Mesodermal cell (in vitro differentiated cells): ENCODE results near the gene PCDH9.

ENCODE experiments used
- H3K27ac ChIP-seq: 2 replicates; pipeline ENCODE4 v1.7.0; 2013; ENCODE audit warnings: mild to moderate bottlenecking, low read depth, low read length, moderate library complexity; ENCODE audit not compliant: severe bottlenecking
- H3K36me3 ChIP-seq: 2 replicates; pipeline ENCODE4 v1.7.1; 2013; ENCODE audit warnings: mild to moderate bottlenecking, low read length, moderate library complexity; ENCODE audit not compliant: control insufficient read depth, insufficient read depth
- H3K4me1 ChIP-seq: one replicate; pipeline ENCODE4 v1.7.1; 2013; ENCODE audit warnings: mild to moderate bottlenecking, low read length; ENCODE audit not compliant: insufficient read depth, control insufficient read depth, poor library complexity, severe bottlenecking
- H3K4me3 ChIP-seq: 2 replicates; pipeline ENCODE4 v1.7.0; 2013; ENCODE audit warnings: low read length, control low read depth, mild to moderate bottlenecking; ENCODE audit not compliant: insufficient read depth, poor library complexity, severe bottlenecking; ENCODE audit errors: extremely low read depth
- H3K9me3 ChIP-seq: 2 replicates; pipeline ENCODE4 v1.7.1; 2013; ENCODE audit warnings: mild to moderate bottlenecking, low read length, moderate library complexity; ENCODE audit not compliant: control insufficient read depth
- WGBS, 2 experiments: methylation state at CpG; one replicate each; pipeline ENCODE4 v1.1.5; 2013; ENCODE audit warnings: missing lambda C conversion rate in 2 of 2; ENCODE audit not compliant: insufficient coverage in 2 of 2; 5-methylcytosine and 5-hydroxymethylcytosine counted together

The PCDH9 gene

GRCh38 chr13:66952507-66952906 lies 277.6 kb downstream of the PCDH9 start:
- Histone ChIP-seq H3K36me3 (no peaks in the 10 kb centered on the region), H3K9me3 (no peaks in the 10 kb centered on the region), H3K4me1 (peaks cover 3% of the 10 kb centered on the region), H3K4me3 (no peak overlapping the region), H3K27ac (no peak overlapping the region)
- 77 to 97% methylated on average over 3 to 4 of the region's 4 CpGs for WGBS, 2 experiments

- H3K4me1 ChIP-seq = peaks cover 3% of the 10 kb centered on the region
- no peak overlapping the region for H3K4me3 ChIP-seq
- H3K36me3 ChIP-seq = no peaks in the 10 kb centered on the region
- H3K9me3 ChIP-seq = no peaks in the 10 kb centered on the region
- H3K27ac ChIP-seq = no peak overlapping the region
- WGBS, 2 experiments = no CpG with 5 or more reads among the region's 2 CpGs
These were observed 278.7 kb downstream of the PCDH9 start for GRCh38 chr13:66951426-66951825.

GRCh38 chr13:66950666-66951065 lies 279.5 kb downstream of the PCDH9 start:
- H3K9me3 ChIP-seq = no peaks in the 10 kb centered on the region
- H3K4me1 ChIP-seq = peaks cover 3% of the 10 kb centered on the region
- H3K27ac ChIP-seq = no peak overlapping the region
- no peak overlapping the region for H3K4me3 ChIP-seq
- H3K36me3 ChIP-seq = no peaks in the 10 kb centered on the region

GRCh38 chr13:66948910-66949309 lies 281.2 kb downstream of the PCDH9 start:
- Histone ChIP-seq H3K4me3 (no peak overlapping the region), H3K36me3 (no peaks in the 10 kb centered on the region), H3K4me1 (peaks cover 3% of the 10 kb centered on the region), H3K9me3 (no peaks in the 10 kb centered on the region), H3K27ac (no peak overlapping the region)
- 80 to 100% methylated on average over 1 to 4 of the region's 6 CpGs for WGBS, 2 experiments

GRCh38 chr13:66943530-66943929 lies 286.6 kb downstream of the PCDH9 start:
- H3K27ac ChIP-seq = no peak overlapping the region
- H3K4me1 ChIP-seq = no peaks in the 10 kb centered on the region
- no peaks in the 10 kb centered on the region for H3K36me3 ChIP-seq
- no peak overlapping the region for H3K4me3 ChIP-seq
- WGBS, 2 experiments = 92% methylated on average over 2 of the region's 3 CpGs; no CpG with 5 or more reads in 1 of the 2 experiments
- H3K9me3 ChIP-seq = no peaks in the 10 kb centered on the region

GRCh38 chr13:66940113-66940512 lies 290.0 kb downstream of the PCDH9 start:
- Histone ChIP-seq H3K36me3 (no peaks in the 10 kb centered on the region), H3K27ac (no peak overlapping the region), H3K9me3 (no peaks in the 10 kb centered on the region), H3K4me1 (no peaks in the 10 kb centered on the region), H3K4me3 (no peak overlapping the region)
- no CpG with 5 or more reads among the region's 4 CpGs for WGBS, 2 experiments

- Histone ChIP-seq H3K9me3 (no peaks in the 10 kb centered on the region), H3K4me1 (no peaks in the 10 kb centered on the region), H3K27ac (no peak overlapping the region), H3K36me3 (no peaks in the 10 kb centered on the region), H3K4me3 (no peak overlapping the region)
- 89 to 100% methylated on average over 2 to 4 of the region's 5 CpGs for WGBS, 2 experiments
These were observed 292.7 kb downstream of the PCDH9 start for GRCh38 chr13:66937423-66937822.

- 95 to 100% methylated on average over 7 of the region's 7 CpGs for WGBS, 2 experiments
- Histone ChIP-seq H3K9me3 (no peaks in the 10 kb centered on the region), H3K36me3 (no peaks in the 10 kb centered on the region), H3K4me3 (no peak overlapping the region), H3K27ac (no peak overlapping the region), H3K4me1 (no peaks in the 10 kb centered on the region)
These were observed 296.1 kb downstream of the PCDH9 start for GRCh38 chr13:66933994-66934393.

- H3K4me3 ChIP-seq = no peak overlapping the region
- H3K9me3 ChIP-seq = no peaks in the 10 kb centered on the region
- H3K27ac ChIP-seq = no peak overlapping the region
- H3K4me1 ChIP-seq = no peaks in the 10 kb centered on the region
- H3K36me3 ChIP-seq = no peaks in the 10 kb centered on the region
- WGBS, 2 experiments = no CpG with 5 or more reads among the region's 3 CpGs
These were observed 296.6 kb downstream of the PCDH9 start for GRCh38 chr13:66933527-66933926.

- H3K4me1 ChIP-seq = no peaks in the 10 kb centered on the region
These were observed 302.6 kb downstream of the PCDH9 start for GRCh38 chr13:66927562-66927961.

GRCh38 chr13:66926851-66927524 lies 303.1 kb downstream of the PCDH9 start:
- no peak overlapping the region for H3K4me3 ChIP-seq
- 78 to 83% methylated on average over 2 of the region's 6 CpGs for WGBS, 2 experiments

More at GRCh38 chr13:66927562-66927961, 302.6 kb downstream of the PCDH9 start:
- H3K27ac ChIP-seq = no peak overlapping the region
- no peaks in the 10 kb centered on the region for H3K9me3 ChIP-seq
- H3K36me3 ChIP-seq = no peaks in the 10 kb centered on the region
- H3K4me3 ChIP-seq = no peak overlapping the region

More at GRCh38 chr13:66926851-66927524, 303.1 kb downstream of the PCDH9 start:
- Histone ChIP-seq H3K27ac (no peak overlapping the region), H3K9me3 (no peaks in the 10 kb centered on the region), H3K4me1 (no peaks in the 10 kb centered on the region), H3K36me3 (no peaks in the 10 kb centered on the region)
